Osteoblast (primary cell): Measurements from ENCODE around the gene SOX6. TPM values are rescaled to one million over a fixed set of nuclear protein-coding genes. Genes with fewer than 3 reads are reported as not detected.

ENCODE experiments used
- DNase-seq: peaks from one replicate; pipeline ENCODE4 v3.0.0; 2011; ENCODE audit warnings: low spot score, mixed read lengths; ENCODE audit not compliant: insufficient read length; ENCODE audit errors: missing footprints
- H2AFZ ChIP-seq: 2 replicates; pipeline ENCODE4 v1.6.0; 2011; ENCODE audit warnings: mild to moderate bottlenecking, low read length
- H3K27ac ChIP-seq: 2 replicates; pipeline ENCODE4 v1.5.1; 2011; ENCODE audit warnings: mild to moderate bottlenecking, low read depth, low read length, moderate library complexity
- H3K27me3 ChIP-seq: 2 replicates; pipeline ENCODE4 v1.6.0; 2012; ENCODE audit warnings: mild to moderate bottlenecking, control low read depth, inconsistent platforms, low read length, moderate library complexity; ENCODE audit not compliant: insufficient read depth
- H3K36me3 ChIP-seq: 2 replicates; pipeline ENCODE4 v1.5.1; 2011; ENCODE audit warnings: mild to moderate bottlenecking, low read length, control low read depth, moderate library complexity; ENCODE audit not compliant: insufficient read depth
- H3K4me1 ChIP-seq: 2 replicates; pipeline ENCODE4 v1.5.1; 2011; ENCODE audit warnings: mild to moderate bottlenecking, low read length, control low read depth, moderate library complexity; ENCODE audit not compliant: insufficient read depth
- H3K4me2 ChIP-seq: 2 replicates; pipeline ENCODE4 v1.6.0; 2011; ENCODE audit warnings: mild to moderate bottlenecking, low read length; ENCODE audit not compliant: insufficient read depth
- H3K4me3 ChIP-seq: fragments of 200-600 bp; sonication (generic); 3 replicates; pipeline ENCODE4 v1.5.1; 2012; ENCODE audit warnings: mild to moderate bottlenecking, low read length, inconsistent platforms; ENCODE audit not compliant: insufficient read depth
- H3K79me2 ChIP-seq: 2 replicates; pipeline ENCODE4 v1.6.0; 2012; ENCODE audit warnings: mild to moderate bottlenecking, low read length, control low read depth, inconsistent platforms; ENCODE audit not compliant: insufficient read depth
- H3K9me3 ChIP-seq: 2 replicates; pipeline ENCODE4 v1.5.1; 2011; ENCODE audit warnings: low read depth, low read length, control low read depth
- H4K20me1 ChIP-seq: 2 replicates; pipeline ENCODE4 v1.6.0; 2012; ENCODE audit warnings: mild to moderate bottlenecking, low read length, control low read depth; ENCODE audit not compliant: insufficient read depth
- total RNA-seq: library from RNA; depleted of rRNA; stranded (reverse); fragments of >200 nt; gene quantifications from 2 replicates; pipeline ENCODE4 v1.2.3, GENCODE V29; 2012
- TF ChIP-seq, protein P1 (sequence below): IDR thresholded peaks from 2 replicates; pipeline ENCODE4 v1.5.1; 2011; ENCODE audit warnings: mild to moderate bottlenecking, low read depth, low read length, moderate library complexity; ENCODE audit errors: extremely low read depth

Gene SOX6
- total RNA-seq, 1 donor = 3.3 TPM

DNA sequence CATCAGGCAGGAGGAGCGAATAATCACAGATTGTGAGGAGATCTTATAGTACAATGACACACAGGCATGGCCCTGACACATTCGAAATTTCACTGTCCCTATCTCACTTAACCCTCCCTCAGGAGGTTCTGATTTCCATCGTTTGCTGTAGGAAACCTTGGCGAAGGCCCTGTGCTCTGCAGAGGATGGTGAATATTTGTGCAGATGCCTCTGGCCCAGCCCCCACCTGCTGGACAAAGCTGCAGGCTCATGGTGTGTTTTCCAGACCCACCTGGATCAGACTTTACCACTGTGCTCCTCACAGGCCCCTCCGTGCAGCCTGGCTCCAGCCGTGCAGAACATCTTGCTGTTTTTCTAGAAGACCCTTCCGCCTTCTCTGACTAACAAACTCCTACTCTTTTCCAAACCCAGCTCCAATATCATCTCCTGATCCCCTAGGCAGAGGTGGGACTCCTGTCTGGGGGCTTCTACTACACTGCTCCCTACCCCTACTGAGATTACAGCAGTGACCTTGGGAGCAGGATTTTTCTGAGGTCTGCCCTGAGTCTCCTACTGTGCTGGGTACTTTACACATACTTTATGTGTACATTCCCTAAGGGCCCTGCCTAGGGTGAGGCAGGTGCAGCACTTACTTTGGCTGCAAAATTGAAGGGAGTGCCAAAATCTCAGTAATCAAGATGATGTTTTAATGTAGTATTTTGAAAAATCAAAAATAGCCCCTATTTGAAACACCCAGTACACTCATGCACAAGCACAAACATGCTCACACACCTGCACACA is 412.7 kb downstream of the SOX6 start:
- Histone ChIP-seq H3K4me1 (peaks cover under 1% of the 10 kb centered on the region), H3K9me3 (peaks cover 3% of the 10 kb centered on the region), H3K27ac (no peak overlapping the region), H3K27me3 (no peaks in the 10 kb centered on the region), H3K4me3 (no peak overlapping the region), H3K4me2 (no peak overlapping the region), H4K20me1 (no peaks in the 10 kb centered on the region), H3K79me2 (no peaks in the 10 kb centered on the region), H3K36me3 (no peaks in the 10 kb centered on the region), H2AFZ (no peak overlapping the region)
- TF ChIP-seq, protein P1, sequence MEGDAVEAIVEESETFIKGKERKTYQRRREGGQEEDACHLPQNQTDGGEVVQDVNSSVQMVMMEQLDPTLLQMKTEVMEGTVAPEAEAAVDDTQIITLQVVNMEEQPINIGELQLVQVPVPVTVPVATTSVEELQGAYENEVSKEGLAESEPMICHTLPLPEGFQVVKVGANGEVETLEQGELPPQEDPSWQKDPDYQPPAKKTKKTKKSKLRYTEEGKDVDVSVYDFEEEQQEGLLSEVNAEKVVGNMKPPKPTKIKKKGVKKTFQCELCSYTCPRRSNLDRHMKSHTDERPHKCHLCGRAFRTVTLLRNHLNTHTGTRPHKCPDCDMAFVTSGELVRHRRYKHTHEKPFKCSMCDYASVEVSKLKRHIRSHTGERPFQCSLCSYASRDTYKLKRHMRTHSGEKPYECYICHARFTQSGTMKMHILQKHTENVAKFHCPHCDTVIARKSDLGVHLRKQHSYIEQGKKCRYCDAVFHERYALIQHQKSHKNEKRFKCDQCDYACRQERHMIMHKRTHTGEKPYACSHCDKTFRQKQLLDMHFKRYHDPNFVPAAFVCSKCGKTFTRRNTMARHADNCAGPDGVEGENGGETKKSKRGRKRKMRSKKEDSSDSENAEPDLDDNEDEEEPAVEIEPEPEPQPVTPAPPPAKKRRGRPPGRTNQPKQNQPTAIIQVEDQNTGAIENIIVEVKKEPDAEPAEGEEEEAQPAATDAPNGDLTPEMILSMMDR = no peak
- no peak for DNase-seq

DNA sequence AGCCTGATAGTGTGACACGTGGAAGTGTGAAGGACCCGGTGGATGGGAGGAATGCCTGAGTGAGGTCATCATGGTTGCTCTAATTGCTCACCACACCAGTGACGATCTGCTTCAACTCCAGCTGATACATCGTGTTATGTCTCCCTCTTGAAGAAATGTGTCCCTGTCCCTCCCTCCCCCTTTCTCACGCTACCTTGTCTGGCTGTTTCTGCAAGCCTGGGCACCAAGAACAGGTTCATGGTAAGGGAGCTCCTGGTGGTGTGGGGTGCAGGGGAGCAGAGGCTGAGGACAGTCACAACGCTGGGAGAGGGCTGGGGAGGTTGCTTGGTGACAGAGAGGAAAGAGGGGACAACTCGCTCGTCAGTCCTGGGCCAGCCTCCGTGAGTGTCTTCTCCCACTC is 413.4 kb downstream of the SOX6 start:
- no peak overlapping the region for H3K27ac ChIP-seq
- no peaks in the 10 kb centered on the region for H3K79me2 ChIP-seq
- H3K9me3 ChIP-seq = peaks cover 3% of the 10 kb centered on the region
- no peaks in the 10 kb centered on the region for H3K36me3 ChIP-seq
- H3K4me2 ChIP-seq = no peak overlapping the region
- H2AFZ ChIP-seq = no peak overlapping the region
- peaks cover 6% of the 10 kb centered on the region for H3K4me1 ChIP-seq
- no peaks in the 10 kb centered on the region for H3K27me3 ChIP-seq
- no peak for DNase-seq
- no peak overlapping the region for H3K4me3 ChIP-seq
- no peaks in the 10 kb centered on the region for H4K20me1 ChIP-seq
- TF ChIP-seq, protein P1 = no peak

DNA sequence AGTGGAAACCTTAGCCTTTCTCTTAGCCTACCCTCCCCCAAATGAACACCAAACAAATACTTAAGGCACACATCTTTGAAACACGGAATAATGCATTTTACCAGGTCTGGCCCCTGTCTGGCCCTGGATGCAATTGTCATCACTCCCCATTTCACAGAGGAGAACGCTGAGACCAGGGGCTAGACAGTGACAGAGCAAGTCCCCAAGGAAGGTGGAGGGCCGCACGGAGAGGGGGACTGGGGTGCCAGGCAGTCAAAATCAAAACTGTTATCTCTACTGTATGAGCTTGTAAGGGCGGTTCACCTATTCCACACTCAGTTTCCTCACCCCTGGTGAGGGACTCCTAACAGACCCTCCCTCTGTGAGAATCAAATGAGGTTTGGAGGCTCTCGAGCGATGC is 414.2 kb downstream of the SOX6 start:
- H2AFZ ChIP-seq = no peak overlapping the region
- H3K36me3 ChIP-seq = no peaks in the 10 kb centered on the region
- DNase-seq = no peak
- TF ChIP-seq, protein P1 = no peak
- H3K27ac ChIP-seq = no peak overlapping the region
- H3K27me3 ChIP-seq = no peaks in the 10 kb centered on the region
- H3K4me1 ChIP-seq = peaks cover 13% of the 10 kb centered on the region
- no peaks in the 10 kb centered on the region for H3K79me2 ChIP-seq
- H3K9me3 ChIP-seq = peaks cover 3% of the 10 kb centered on the region
- no peak overlapping the region for H3K4me3 ChIP-seq
- H4K20me1 ChIP-seq = no peaks in the 10 kb centered on the region
- no peak overlapping the region for H3K4me2 ChIP-seq

GRCh38 chr11:15941206-15941770 is 415.1 kb downstream of the SOX6 start:
- Histone ChIP-seq H3K4me2 (peak overlapping the region; percentile 60), H3K4me3 (peak overlapping the region; percentile 54), H3K79me2 (no peaks in the 10 kb centered on the region), H3K36me3 (no peaks in the 10 kb centered on the region), H3K9me3 (no peaks in the 10 kb centered on the region), H3K27ac (no peak overlapping the region), H3K27me3 (no peaks in the 10 kb centered on the region), H2AFZ (peak overlapping the region; percentile 20), H3K4me1 (peaks cover 13% of the 10 kb centered on the region), H4K20me1 (no peaks in the 10 kb centered on the region)
- DNase-seq = peak; percentile 97
- TF ChIP-seq, protein P1 = peak; percentile 92
